GM10248 (cell line): ENCODE measurements around the gene ST3GAL4.

Source experiments
- CTCF ChIA-PET: fragments of 300-600 bp; sonication (Branson Sonifier 250); formaldehyde crosslinking; extraction: SDS; loops from one replicate; lab custom pipeline; 2021; ENCODE audit warnings: antibody characterized with exemption; lab: Yijun Ruan, JAX
- POLR2A ChIA-PET: fragments of 350-650 bp; sonication (Branson Sonifier 250); formaldehyde crosslinking; extraction: SDS; loops from one replicate; lab custom pipeline; 2020; ENCODE audit warnings: antibody characterized with exemption; lab: Yijun Ruan, JAX
- DNase-seq: peaks from one replicate; pipeline ENCODE4 v3.0.0; 2012; ENCODE audit errors: extremely low spot score
- TF ChIP-seq, protein P1 (sequence below): IDR thresholded peaks from 2 replicates; pipeline ENCODE4 v1.5.1; 2012; ENCODE audit warnings: mild to moderate bottlenecking, low read depth; ENCODE audit errors: extremely low read depth, missing control alignments, control extremely low read depth

ST3GAL4 gene

DNA sequence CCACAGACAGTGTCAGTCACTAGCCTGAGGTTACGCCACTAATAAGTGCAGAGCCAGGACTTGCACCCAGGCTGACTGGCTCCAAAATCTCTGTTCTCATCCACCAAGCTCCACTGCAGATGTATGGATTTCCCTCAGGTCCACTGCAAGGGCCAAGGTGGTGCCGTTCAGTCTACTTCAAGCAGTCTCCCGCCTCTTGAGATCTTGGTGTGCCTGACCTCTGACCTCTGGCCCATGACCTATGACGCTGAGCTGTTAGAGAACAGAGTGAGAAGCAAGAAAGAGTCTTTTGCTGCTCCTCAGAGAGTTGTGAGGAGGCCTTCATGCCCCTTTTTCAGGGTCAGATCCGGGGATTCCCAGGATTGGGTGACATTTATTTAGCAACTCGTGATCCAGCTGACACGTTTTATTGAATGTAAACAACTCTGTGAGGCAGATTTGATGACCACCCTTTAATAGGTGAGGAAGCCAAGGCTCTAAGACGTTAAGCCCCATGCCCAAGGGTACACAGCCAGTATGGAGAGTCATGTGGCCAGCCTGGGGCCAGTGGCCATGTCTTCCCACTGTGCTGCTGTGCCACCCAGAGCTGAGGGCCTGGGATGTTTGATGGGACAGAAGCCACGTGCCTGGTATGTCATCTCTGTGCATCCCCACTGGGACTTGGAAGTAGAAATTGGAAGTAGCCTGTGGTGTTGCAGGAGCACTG, 26.4 kb upstream of the ST3GAL4 start:
- TF ChIP-seq, protein P1, sequence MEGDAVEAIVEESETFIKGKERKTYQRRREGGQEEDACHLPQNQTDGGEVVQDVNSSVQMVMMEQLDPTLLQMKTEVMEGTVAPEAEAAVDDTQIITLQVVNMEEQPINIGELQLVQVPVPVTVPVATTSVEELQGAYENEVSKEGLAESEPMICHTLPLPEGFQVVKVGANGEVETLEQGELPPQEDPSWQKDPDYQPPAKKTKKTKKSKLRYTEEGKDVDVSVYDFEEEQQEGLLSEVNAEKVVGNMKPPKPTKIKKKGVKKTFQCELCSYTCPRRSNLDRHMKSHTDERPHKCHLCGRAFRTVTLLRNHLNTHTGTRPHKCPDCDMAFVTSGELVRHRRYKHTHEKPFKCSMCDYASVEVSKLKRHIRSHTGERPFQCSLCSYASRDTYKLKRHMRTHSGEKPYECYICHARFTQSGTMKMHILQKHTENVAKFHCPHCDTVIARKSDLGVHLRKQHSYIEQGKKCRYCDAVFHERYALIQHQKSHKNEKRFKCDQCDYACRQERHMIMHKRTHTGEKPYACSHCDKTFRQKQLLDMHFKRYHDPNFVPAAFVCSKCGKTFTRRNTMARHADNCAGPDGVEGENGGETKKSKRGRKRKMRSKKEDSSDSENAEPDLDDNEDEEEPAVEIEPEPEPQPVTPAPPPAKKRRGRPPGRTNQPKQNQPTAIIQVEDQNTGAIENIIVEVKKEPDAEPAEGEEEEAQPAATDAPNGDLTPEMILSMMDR, result no peak
- POLR2A ChIA-PET, result no interaction called here
- DNase-seq, result no peak
- CTCF ChIA-PET, result interaction anchor here (0.6 to 2.4 kb wide), 3 partner anchors 10 to 18 kb away, joined by 3 to 13 read pairs (median 5); no protein-coding TSS in a partner anchor

DNA sequence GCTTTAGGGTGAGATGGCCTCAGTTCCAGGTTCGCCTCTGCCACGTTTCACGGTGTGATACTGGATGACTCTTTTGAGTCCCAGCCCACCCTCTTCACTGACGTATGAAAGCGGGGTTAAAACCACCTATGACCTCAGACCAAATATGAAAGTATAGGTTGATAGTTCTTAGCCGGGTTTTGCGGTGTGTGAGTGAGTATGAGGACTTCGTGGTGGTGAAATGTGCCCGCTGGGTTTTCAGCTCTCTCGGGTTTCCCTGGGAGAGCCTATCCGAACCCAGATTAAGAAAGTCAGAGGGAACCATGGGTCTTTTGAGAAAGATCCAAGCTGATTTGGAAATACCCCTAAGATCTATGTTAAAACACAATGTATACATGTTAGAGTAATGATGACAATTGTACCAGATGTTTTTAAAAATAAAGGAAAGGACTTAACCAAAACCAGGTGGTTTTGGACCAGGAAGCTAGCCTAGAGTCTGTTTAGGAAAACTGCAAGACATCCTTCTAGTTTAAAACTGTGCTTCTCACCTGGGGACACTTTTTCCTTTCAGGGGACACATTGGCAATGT, 25.8 kb upstream of the ST3GAL4 start:
- CTCF ChIA-PET, result interaction anchor here (1.3 to 2.4 kb wide), 3 partner anchors 11 to 151 kb away, joined by 4 to 13 read pairs (median 5); no protein-coding TSS in a partner anchor
- POLR2A ChIA-PET, result no interaction called here
- TF ChIP-seq, protein P1, result no peak
- DNase-seq, result no peak

DNA sequence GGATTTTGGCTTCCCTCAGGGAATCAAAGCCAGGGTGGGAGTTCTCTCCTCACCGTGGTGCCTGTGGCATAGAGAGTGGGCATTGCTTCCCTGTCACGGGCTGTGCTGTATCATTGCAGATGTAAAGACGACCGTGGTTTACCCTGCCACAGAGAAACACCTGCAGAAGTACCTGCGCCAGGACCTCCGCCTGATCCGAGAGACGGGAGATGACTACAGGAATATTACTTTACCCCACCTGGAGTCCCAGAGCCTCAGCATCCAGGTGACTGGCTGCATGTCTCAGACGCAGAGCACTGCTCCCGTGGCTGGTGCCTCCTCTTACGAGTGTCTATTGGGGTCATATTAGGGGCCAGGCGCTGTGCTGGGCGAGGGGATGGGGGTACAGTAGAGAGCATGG, 24.2 kb upstream of the ST3GAL4 start:
- no peak for DNase-seq
- ChIA-PET CTCF (no interaction called here), POLR2A (no interaction called here)
- TF ChIP-seq, protein P1, result no peak

DNA sequence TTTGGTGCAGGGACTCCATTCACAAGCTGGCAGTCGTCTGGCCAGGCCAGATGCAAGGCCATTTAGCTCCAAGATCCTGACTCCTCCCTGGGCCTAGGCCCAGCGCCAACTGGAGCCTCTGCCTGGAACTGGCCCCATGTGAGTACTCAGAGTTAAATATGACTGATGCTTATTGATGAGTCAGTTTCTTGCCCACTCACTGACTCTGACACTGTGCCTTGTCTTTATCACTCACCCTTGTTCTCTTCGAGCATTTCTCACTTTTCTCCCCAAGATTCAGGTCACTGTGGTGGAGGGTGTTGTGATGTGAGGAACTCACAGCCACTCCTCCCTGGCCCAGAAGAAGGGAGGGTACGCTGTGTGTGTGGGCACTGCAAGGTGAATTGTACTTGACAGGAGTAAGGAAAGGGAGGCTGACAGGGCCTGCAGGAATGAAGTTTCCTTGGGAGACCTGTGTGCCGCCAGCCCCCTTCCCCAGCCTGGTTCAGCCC, 23.2 kb upstream of the ST3GAL4 start:
- DNase-seq, result no peak
- POLR2A ChIA-PET, result no interaction called here
- CTCF ChIA-PET, result interaction anchor here (2.0 kb wide), 1 partner anchor 21 kb away, joined by 4 read pairs; no protein-coding TSS in a partner anchor
- TF ChIP-seq, protein P1, result no peak

DNA sequence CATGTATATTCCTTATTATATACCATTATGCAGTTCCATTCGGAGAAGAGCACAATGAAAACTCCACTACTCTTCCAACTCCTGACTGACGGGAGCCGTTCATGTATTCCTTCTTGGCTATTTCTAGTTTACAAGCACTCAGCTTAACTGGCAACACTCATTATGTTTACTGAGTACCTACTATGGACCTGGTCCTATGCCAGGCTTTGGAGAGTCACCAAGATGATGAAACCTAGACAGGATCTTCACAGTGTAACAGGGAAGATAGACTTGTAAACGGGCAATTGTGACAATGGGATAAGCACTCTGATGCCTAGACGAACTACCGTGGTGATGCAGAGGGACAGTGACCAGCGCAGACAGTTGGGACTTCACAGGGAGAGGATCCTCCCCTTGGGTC, 22.3 kb upstream of the ST3GAL4 start:
- TF ChIP-seq, protein P1, result no peak
- CTCF ChIA-PET, result interaction anchor here (2.0 kb wide), 1 partner anchor 22 kb away, joined by 4 read pairs; no protein-coding TSS in a partner anchor
- DNase-seq, result no peak
- POLR2A ChIA-PET, result no interaction called here

DNA sequence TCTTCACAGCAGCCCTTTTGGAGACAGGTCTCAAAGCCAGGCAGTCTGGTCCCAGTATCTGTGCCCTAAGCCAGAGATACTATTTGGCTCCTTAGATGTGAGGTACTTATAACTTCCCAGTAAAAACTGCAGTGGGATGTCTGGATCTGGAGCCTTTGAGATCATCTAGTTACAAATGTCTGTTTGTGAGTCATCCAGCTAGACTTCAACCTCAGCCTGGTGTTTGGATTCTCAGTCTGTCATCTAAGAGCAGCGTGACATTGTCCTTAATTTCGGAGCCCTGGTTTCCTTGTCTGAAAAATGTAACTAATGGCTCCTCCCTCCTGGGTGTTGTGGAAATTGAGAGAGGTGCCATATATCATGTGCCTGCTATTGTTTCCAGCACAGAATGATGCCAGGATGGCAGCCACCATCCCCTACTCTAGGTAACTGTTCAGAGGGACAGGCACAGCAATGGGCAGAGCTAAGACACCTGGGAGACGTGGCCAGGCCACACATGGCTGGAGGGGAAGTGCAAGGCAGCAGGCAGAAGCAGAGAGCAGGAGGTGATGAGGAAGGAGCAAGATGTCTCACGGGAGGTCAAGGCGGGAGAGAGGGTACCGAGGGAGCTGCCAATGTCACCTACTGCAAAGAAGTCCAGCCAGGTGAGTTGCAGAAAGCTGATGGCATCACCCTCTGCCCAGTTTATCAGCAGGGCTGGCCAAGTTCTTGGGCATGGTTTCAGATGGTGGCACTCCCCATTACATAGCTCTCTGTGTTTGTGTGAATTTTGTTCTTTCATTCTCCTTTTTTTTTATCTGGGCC, 20.6 kb upstream of the ST3GAL4 start:
- ChIA-PET CTCF (interaction anchor here (0.9 to 1.1 kb wide), 2 partner anchors 24 to 25 kb away, joined by 3 read pairs; no protein-coding TSS in a partner anchor), POLR2A (no interaction called here)
- TF ChIP-seq, protein P1, result no peak
- DNase-seq, result no peak
